Occipital lobe (tissue), 2 donors: ENCODE results near the gene LDLRAD4. TPM values are rescaled to one million over a fixed set of nuclear protein-coding genes. Genes with fewer than 3 reads are reported as not detected.
A peak's percentile ranks its signal among the peaks of the same experiment; 100 is the strongest.

ENCODE experiments used
- DNase-seq: peaks from one replicate; lab custom pipeline; 2025; lab: John Stamatoyannopoulos, UW
- total RNA-seq: library from RNA; depleted of rRNA; stranded (reverse); fragments of >200 nt; gene quantifications from one replicate; pipeline ENCODE4 v1.2.3, GENCODE V29; 2014

The LDLRAD4 gene
- total RNA-seq, 1 donor from 2014 or later, result 129 TPM

GRCh38 chr18:13264091-13265007 lies 45.8 kb downstream of the LDLRAD4 start:
- DNase-seq, result no peak

GRCh38 chr18:13265008-13265910 lies 46.7 kb downstream of the LDLRAD4 start:
- no peak for DNase-seq

- no peak for DNase-seq
These were observed 47.3 kb downstream of the LDLRAD4 start for GRCh38 chr18:13265911-13266217.

- no peak for DNase-seq
These were observed 47.9 kb downstream of the LDLRAD4 start for GRCh38 chr18:13266218-13267100.

- no peak for DNase-seq
These were observed 48.9 kb downstream of the LDLRAD4 start for GRCh38 chr18:13267431-13267873.

- no peak for DNase-seq
These were observed 49.8 kb downstream of the LDLRAD4 start for GRCh38 chr18:13268158-13269012.

GRCh38 chr18:13269013-13269280 lies 50.4 kb downstream of the LDLRAD4 start:
- DNase-seq, result no peak

GRCh38 chr18:13269521-13270011 lies 51.0 kb downstream of the LDLRAD4 start:
- peak; percentile 55 for DNase-seq

GRCh38 chr18:13270279-13270855 lies 51.8 kb downstream of the LDLRAD4 start:
- no peak for DNase-seq

GRCh38 chr18:13271302-13271911 lies 52.8 kb downstream of the LDLRAD4 start:
- no peak for DNase-seq

GRCh38 chr18:13272416-13272815 lies 53.9 kb downstream of the LDLRAD4 start:
- no peak for DNase-seq

GRCh38 chr18:13273800-13274199 lies 55.2 kb downstream of the LDLRAD4 start:
- DNase-seq, result no peak

GRCh38 chr18:13275075-13275474 lies 56.5 kb downstream of the LDLRAD4 start:
- DNase-seq, result no peak

- DNase-seq, result no peak
These were observed 58.3 kb downstream of the LDLRAD4 start for GRCh38 chr18:13276530-13277520.

- no peak for DNase-seq
These were observed 59.6 kb downstream of the LDLRAD4 start for GRCh38 chr18:13278062-13278630.

GRCh38 chr18:13279181-13280069 lies 60.9 kb downstream of the LDLRAD4 start:
- no peak for DNase-seq
